ENCODE measurements around the gene RFX5. TPM values are rescaled to one million over a fixed set of nuclear protein-coding genes. Genes with fewer than 3 reads are reported as not detected.
"Not testable (repeated sequence)": the region's sequence is repeated elsewhere in the genome, so short reads cannot be mapped to it uniquely, and the experiment has no call there.

The RFX5 gene
- 14.4 and 20.0 TPM in 2 replicates for total RNA-seq (2014; rRNA removed; shearing (Covaris generic))
- polyA plus RNA-seq (2016; fragmentation: Nextera tagmentation; extraction: Ambion mirVana), result 11.0 and 11.3 TPM in 2 replicates

DNA sequence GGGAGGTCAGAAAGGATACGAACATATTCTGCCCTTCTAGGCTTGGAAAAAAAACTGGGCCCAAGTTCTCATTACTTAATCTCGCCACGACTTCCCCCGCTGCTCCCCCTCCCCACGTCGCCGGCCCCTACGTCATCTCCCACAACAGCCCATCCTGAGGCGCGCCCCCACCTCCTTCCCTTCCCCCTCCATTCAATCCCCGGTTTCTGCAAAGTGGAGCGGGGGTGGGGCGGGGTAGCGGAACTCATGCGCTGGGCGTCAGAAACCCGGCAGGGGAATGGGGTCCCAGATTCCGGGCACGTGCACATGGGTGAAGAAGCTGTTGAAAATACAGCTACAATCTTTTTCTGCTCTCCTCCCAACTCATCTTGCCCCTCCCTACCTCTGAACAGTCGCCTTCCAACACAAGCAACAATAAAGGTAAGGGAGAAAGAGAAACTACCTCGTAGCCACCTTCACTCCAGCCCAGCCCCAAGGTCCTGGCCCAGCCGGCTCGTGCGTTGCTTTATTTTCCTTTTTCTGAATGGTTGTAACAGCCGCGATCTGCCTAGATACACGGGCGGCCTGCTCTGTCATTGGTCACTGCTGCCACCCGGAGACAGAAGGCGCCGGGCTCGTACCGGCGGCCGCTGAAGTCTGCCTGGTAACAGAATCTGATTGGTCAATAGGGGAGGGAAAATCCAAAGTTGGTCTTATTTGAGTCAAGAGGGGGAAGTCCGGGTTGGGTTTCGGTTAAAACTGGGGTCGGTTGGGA is at the start of gene RFX5:
Gene RFX5, minus strand, starts transcription at position 484 of the 754 bp plus-strand sequence. CDS start 932 bp downstream, outside the sequence.
- peak within 1 kb of the TSS; percentile 90 for H3K4me3 ChIP-seq
- H3K36me3 ChIP-seq (ENCODE audit: low read depth), result no peaks in the 10 kb centered on the region
- 0 out of 2 replicates have a peak, but pooled peaks cover 10% of the 10 kb centered on the region for H3K4me1 ChIP-seq (ENCODE audit: insufficient read depth)
- H3K9ac ChIP-seq, result peak within 1 kb of the TSS; percentile 88
- peak; percentile 98 for DNase-seq
- 1 to 2% methylated on average over 29 to 38 of the region's 38 CpGs for WGBS, 2 experiments (ENCODE audit: low coverage in 1 of 2, low lambda C conversion rate in 2 of 2, missing lambda C conversion rate in 2 of 2)
- H3K27me3 ChIP-seq (replicated peaks; ENCODE audit: insufficient read depth), result no peaks in the 10 kb centered on the region
- H3K79me2 ChIP-seq (ENCODE audit: insufficient read depth), result no peaks in the 10 kb centered on the region
- H3F3A ChIP-seq (ENCODE audit: insufficient read depth), result peaks cover 1% of the 10 kb centered on the region; the same call in 1 of the 2 replicates
- H3K27ac ChIP-seq, result peak within 1 kb of the TSS; percentile 70
- H4K20me1 ChIP-seq (ENCODE audit: insufficient read depth), result no peaks in the 10 kb centered on the region
- in situ Hi-C loops (cut with MboI), result no loop called here
- H3K4me2 ChIP-seq (ENCODE audit: unreplicated experiment), result peak within 1 kb of the TSS; percentile 98
- H2AFZ ChIP-seq, result peak within 1 kb of the TSS; percentile 93
- H3K9me2 ChIP-seq (ENCODE audit: insufficient read depth), result no peaks in the 10 kb centered on the region
- TF ChIP-seq EZH2 (IDR thresholded peaks at IDR 0.05; ENCODE audit: insufficient read depth, poor library complexity, severe bottlenecking) (no peak), EZH2phosphoT487 (IDR thresholded peaks at IDR 0.05; ENCODE audit: insufficient read depth, low read depth) (no peak)
- H3K9me3 ChIP-seq (ENCODE audit: low read depth), result no peaks in the 10 kb centered on the region

DNA sequence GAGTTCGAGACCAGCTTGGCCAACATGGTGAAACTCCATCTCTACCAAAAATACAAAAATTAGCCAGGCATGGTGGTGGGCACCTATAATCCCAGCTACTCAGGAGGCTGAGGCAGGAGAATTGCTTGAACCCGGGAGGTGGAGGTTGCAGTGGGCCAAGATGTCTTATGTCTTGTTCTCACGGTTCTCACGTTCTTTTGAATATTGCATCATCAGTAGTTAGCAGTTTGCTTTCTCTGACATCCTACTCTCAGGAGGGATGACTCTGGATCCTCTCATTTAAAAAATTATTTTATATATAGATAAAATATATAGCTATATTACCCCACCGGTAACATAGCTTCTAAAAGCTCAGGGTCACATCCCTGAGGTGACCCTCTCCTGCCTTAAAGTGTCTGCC is 49.2 kb upstream of the RFX5 start:
- H3K4me2 ChIP-seq (ENCODE audit: unreplicated experiment); H3K9me3 ChIP-seq (ENCODE audit: low read depth); H3K36me3 ChIP-seq (ENCODE audit: low read depth); H3K9ac ChIP-seq; in situ Hi-C loops (cut with MboI); H4K20me1 ChIP-seq (ENCODE audit: insufficient read depth); H2AFZ ChIP-seq; H3K27ac ChIP-seq; H3K9me2 ChIP-seq (ENCODE audit: insufficient read depth); H3K27me3 ChIP-seq (replicated peaks; ENCODE audit: insufficient read depth); H3K4me3 ChIP-seq: not testable (repeated sequence)
- peak; percentile 6 for DNase-seq
- WGBS, 2 experiments (ENCODE audit: low coverage in 1 of 2, low lambda C conversion rate in 2 of 2, missing lambda C conversion rate in 2 of 2), result 75% methylated on average over 5 of the region's 5 CpGs
- Histone ChIP-seq H3F3A (ENCODE audit: insufficient read depth) (peaks cover 13% of the 10 kb centered on the region; the same call in 1 of the 2 replicates), H3K4me1 (ENCODE audit: insufficient read depth) (peaks cover 12% of the 10 kb centered on the region), H3K79me2 (ENCODE audit: insufficient read depth) (peaks cover 19% of the 10 kb centered on the region)

DNA sequence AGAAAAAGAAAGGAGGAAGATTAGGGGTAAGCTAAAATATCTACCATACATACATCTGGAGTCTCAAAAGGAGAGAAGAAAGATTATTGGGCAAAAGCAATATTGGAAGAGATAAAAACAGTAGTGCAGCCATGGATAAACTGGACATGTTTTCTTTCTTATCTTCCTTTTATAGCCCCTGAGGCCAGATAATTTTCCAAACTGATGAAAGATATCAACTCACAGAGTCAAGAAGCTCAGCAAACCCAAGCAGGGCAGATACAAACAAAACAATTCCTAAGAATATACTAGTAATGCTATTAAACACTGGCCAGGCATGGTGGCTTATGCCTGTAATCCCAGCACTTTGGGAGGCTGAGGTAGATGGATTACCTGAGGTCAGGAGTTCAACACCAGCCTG is 46.5 kb upstream of the RFX5 start:
- H3K27me3 ChIP-seq (replicated peaks; ENCODE audit: insufficient read depth), result no peaks in the 10 kb centered on the region
- TF ChIP-seq EZH2 (IDR thresholded peaks at IDR 0.05; ENCODE audit: insufficient read depth, poor library complexity, severe bottlenecking) (no peak), EZH2phosphoT487 (IDR thresholded peaks at IDR 0.05; ENCODE audit: insufficient read depth, low read depth) (no peak)
- H3K36me3 ChIP-seq (ENCODE audit: low read depth), result no peaks in the 10 kb centered on the region
- no peak overlapping the region for H3K9ac ChIP-seq
- no peaks in the 10 kb centered on the region for H3K79me2 ChIP-seq (ENCODE audit: insufficient read depth)
- H3K4me3 ChIP-seq, result no peak overlapping the region
- no peak overlapping the region for H3K4me2 ChIP-seq (ENCODE audit: unreplicated experiment)
- H3K9me3 ChIP-seq (ENCODE audit: low read depth), result no peaks in the 10 kb centered on the region
- in situ Hi-C loops (cut with MboI), result no loop called here
- DNase-seq, result no peak
- H3K9me2 ChIP-seq (ENCODE audit: insufficient read depth), result no peaks in the 10 kb centered on the region
- H3F3A ChIP-seq (ENCODE audit: insufficient read depth), result no peaks in the 10 kb centered on the region
- H4K20me1 ChIP-seq (ENCODE audit: insufficient read depth), result no peaks in the 10 kb centered on the region
- no peak overlapping the region for H2AFZ ChIP-seq
- H3K27ac ChIP-seq, result no peak overlapping the region
- no peaks in the 10 kb centered on the region for H3K4me1 ChIP-seq (ENCODE audit: insufficient read depth)

DNA sequence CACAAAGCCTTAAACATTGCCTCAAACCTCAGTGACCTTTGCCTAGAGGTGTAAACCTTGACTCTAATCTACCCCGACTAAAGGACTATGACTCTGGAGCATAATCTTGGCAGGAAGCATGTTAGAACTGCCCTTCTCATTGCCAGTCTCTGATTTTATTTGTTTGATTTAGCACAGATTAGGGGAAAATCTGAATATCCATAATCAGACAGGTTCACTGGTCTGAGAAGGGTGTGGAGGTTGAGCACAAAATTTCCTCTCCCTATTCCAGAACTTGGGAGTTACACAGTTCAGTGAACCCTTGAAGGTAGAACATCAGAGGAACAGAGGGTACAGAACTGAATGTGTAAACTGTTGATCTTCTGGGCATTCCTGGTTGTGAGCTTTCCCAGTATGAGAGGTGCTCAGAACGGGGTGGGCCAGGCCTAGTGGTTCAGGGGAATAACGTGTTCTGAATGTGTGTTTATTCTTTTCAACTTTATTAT is 44.1 kb upstream of the RFX5 start:
- no peak for TF ChIP-seq EZH2 (IDR thresholded peaks at IDR 0.05; ENCODE audit: insufficient read depth, poor library complexity, severe bottlenecking)
- TF ChIP-seq EZH2phosphoT487 (IDR thresholded peaks at IDR 0.05; ENCODE audit: insufficient read depth, low read depth), result no peak
- H3F3A ChIP-seq (ENCODE audit: insufficient read depth), result no peaks in the 10 kb centered on the region
- in situ Hi-C loops (cut with MboI), result no loop called here
- no peaks in the 10 kb centered on the region for H4K20me1 ChIP-seq (ENCODE audit: insufficient read depth)
- H3K27me3 ChIP-seq (replicated peaks; ENCODE audit: insufficient read depth), result no peaks in the 10 kb centered on the region
- H3K9me2 ChIP-seq (ENCODE audit: insufficient read depth), result no peaks in the 10 kb centered on the region
- no peak overlapping the region for H2AFZ ChIP-seq
- no peak overlapping the region for H3K9ac ChIP-seq
- H3K4me2 ChIP-seq (ENCODE audit: unreplicated experiment), result no peak overlapping the region
- H3K9me3 ChIP-seq (ENCODE audit: low read depth), result no peaks in the 10 kb centered on the region
- H3K4me3 ChIP-seq, result no peak overlapping the region
- no peak for DNase-seq
- H3K79me2 ChIP-seq (ENCODE audit: insufficient read depth), result no peaks in the 10 kb centered on the region
- no peaks in the 10 kb centered on the region for H3K4me1 ChIP-seq (ENCODE audit: insufficient read depth)
- no peaks in the 10 kb centered on the region for H3K36me3 ChIP-seq (ENCODE audit: low read depth)
- H3K27ac ChIP-seq, result no peak overlapping the region
- 62 to 64% methylated on average over 3 of the region's 3 CpGs for WGBS, 2 experiments (ENCODE audit: low coverage in 1 of 2, low lambda C conversion rate in 2 of 2, missing lambda C conversion rate in 2 of 2)

DNA sequence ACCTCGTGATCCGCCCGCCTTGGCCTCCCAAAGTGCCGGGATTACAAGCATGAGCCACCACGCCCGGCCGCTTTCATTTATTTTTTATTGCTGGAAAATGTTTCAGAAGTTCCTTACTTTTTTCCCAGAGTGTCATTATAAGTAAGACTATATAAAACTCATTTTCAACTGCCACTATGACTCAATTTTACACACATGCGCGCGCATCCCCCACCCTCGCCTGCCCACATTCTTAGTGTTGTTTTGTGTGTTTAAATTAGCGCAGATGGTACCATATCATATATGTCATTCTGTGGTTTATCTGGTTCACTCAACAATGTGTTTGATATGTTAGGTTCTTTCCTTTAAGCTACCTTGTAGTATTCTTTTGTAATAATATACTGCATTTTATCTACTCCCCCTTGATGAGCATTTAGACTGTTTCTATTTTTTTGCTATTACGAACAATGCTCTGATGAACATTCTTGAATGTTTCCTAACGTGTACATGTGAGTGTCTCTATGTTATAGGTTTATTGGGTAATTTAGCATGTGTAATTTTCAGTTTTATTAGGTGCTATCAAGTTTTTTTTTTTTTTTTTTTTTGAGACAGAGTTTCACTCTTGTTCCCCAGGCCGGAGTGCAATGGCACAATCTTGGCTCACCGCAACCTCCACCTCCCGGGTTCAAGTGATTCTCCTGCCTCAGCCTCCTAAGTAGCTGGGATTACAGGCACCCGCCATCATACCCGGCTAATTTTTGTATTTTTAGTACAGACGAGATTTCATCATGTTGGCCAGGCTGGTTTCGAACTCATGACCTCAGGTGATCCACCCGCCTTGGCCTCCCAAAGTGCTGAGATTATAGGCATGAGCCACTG is 43.4 kb upstream of the RFX5 start:
- 83 to 86% methylated on average over 22 of the region's 22 CpGs for WGBS, 2 experiments (ENCODE audit: low coverage in 1 of 2, low lambda C conversion rate in 2 of 2, missing lambda C conversion rate in 2 of 2)
- not testable (repeated sequence) for H3K27me3 ChIP-seq (replicated peaks; ENCODE audit: insufficient read depth)

More for the DNA sequence above, 43.4 kb upstream of the RFX5 start:
- H3K4me1 ChIP-seq (ENCODE audit: insufficient read depth); H3K9me3 ChIP-seq (ENCODE audit: low read depth); H3K79me2 ChIP-seq (ENCODE audit: insufficient read depth); H4K20me1 ChIP-seq (ENCODE audit: insufficient read depth); H3K27ac ChIP-seq; H2AFZ ChIP-seq; H3K4me3 ChIP-seq; in situ Hi-C loops (cut with MboI); H3K9ac ChIP-seq; H3K9me2 ChIP-seq (ENCODE audit: insufficient read depth); H3K4me2 ChIP-seq (ENCODE audit: unreplicated experiment); H3F3A ChIP-seq (ENCODE audit: insufficient read depth); DNase-seq; H3K36me3 ChIP-seq (ENCODE audit: low read depth): not testable (repeated sequence)
